CD4-positive, alpha-beta T cell treated with Interleukin-12 subunit alpha and Interleukin-12 subunit beta, for 1 hour (primary cell): Measurements from ENCODE around the gene SLBP.
"Not testable (repeated sequence)": the region's sequence is repeated elsewhere in the genome, so short reads cannot be mapped to it uniquely, and the experiment has no call there.

Source experiments
- DNase-seq: peaks from one replicate; pipeline ENCODE4 v3.0.0-alpha.2; 2020

SLBP gene

DNA sequence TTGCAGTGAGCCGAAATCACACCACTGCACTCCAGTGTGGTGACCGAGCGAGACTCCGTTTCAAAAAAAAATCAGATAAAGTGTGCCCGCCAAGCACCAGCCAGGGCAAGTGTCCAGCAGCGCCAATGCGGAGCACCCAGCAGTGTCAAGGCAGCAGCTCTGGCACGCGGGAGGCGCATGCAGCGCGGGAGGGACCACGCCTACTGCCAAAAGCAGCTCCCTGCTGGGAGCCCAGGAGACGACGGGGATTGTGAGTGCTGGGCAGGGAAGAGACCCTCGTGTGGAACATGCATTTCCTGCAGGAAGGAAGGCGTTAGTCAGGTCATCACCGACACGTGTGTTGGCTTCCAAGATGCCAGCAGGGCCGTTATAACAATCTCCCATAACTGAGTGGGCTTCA, 38.4 kb downstream of the SLBP start:
- DNase-seq, result no peak

DNA sequence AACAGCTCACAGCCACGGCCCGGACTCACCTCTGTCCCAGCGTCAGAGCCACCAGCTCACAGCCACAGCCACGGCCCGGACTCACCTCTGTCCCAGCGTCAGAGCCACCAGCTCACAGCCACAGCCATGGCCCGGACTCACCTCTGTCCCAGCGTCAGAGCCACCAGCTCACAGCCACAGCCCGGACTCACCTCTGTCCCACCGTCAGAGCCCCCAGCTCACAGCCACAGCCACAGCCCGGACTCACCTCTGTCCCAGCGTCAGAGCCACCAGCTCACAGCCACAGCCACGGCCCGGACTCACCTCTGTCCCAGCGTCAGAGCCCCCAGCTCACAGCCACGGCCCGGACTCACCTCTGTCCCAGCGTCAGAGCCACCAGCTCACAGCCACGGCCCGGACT, 41.1 kb downstream of the SLBP start:
- not testable (repeated sequence) for DNase-seq

DNA sequence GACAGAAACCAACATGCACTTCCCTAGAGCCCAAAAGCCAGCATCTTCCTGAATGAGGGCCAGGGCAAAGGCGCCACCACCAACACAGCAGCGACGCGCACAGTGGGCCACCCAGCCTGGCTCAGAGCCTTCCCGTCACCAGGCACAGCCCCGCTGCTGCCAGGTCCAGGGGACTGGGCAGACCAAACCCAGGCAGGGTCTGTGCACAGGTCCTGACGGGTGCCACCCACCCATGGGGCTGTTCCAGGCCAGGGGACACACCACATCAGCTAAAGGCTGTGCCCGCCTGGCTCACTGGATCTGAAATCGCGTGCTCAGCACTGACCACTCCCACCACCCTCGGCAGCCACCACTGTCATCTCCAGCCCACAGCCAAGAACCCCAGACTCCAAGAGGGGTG, 41.8 kb downstream of the SLBP start:
- DNase-seq, result no peak

DNA sequence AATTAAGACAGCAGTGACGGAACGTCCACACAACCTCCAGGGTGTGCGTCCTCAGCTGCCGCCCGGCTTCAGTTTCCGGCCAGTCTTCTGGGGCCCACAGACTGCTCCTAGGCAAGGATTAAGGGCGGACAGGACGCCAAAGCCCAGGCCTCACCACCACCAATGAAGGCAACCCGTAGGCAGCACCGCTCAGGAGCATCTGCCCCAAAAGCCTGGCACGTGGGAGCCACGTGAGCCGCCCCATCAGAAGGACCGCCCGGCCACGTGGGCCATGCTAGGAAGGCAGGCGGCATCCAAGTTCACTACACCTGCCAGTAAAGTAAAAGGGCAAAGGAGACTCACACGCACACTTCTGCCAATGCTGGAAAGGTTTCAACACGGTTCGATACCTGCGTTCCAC, 42.3 kb downstream of the SLBP start:
- no peak for DNase-seq

GRCh38 chr4:1669270-1669669, 42.8 kb downstream of the SLBP start:
- DNase-seq, result no peak

DNA sequence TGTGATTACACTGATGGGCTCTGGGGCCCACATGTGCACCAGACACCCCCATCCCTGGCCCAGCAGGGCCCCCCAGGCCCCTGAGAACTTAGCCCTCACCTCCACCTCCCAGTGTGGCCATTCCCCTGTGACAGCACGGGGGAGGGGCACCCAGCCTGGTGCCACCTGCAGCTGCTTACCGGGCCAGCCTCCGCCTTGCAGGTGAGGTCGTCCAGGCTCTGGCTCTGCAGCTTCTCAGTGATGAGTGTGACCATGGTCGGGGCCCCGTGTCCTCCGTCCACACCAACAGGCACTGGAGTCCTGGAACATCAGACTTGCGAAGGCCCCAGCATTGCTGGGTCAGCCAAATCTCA, 43.7 kb downstream of the SLBP start:
- no peak for DNase-seq

- no peak for DNase-seq
These were observed 44.8 kb downstream of the SLBP start for GRCh38 chr4:1667273-1667672.

DNA sequence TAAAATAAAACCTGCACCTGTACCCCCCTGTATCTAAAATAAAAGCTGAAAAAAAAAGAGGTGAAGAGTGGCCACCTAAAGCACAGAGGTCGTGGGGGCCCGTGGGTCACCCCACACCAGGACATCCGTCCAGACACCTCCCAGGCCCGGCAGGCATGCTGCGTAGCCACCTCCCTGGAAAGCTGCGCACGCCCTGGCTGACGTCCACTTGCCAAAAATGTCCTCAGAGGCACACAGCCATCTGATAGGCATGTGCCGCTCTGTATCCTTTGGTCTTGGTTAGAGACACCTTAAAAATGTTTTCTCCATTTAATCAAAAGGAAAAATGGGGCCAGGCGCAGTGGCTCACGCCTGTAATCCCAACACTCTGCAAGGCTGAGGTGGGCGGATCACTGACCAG, 45.7 kb downstream of the SLBP start:
- DNase-seq, result no peak

DNA sequence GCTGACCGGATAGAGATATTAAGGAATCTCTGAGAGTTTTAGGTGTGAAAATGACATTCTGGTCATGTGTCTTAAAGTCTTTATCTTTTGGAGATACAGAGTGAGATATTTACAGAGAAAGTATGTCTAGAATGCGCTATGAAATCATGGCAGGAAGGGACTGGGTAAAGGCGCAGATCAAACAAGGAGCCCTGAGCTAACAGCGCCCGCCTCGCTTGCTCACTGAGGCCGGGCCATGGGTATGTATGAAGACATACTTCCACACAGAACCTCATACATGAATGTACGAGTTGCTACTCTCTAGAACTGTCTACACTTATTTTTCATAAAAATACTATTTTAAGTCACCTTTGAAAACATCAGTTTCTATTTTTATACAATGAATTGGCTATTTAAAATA, 48.0 kb downstream of the SLBP start:
- no peak for DNase-seq

DNA sequence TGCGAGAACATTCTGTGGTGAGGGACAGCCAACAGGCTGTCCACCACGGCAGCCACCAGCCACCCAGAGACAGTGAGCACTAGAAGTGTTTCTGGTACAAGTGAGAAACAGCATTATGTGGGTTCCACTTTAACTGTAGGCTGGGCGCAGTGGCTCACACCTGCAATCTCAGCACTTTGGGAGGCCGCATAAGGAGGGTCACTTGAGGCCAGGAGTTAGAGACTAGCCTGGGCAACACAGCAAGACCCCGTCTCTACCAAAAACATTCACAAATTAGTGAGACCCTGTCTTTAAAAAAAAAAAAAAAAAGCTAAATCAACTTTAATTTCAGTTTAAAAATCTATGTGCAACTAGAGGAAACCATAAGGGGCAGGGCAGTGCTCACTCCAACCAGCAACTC, 48.6 kb downstream of the SLBP start:
- no peak for DNase-seq

GRCh38 chr4:1661695-1662094, 50.4 kb downstream of the SLBP start:
- no peak for DNase-seq

GRCh38 chr4:1660948-1661677, 51.0 kb downstream of the SLBP start:
- no peak for DNase-seq

GRCh38 chr4:1659104-1660043, 52.7 kb downstream of the SLBP start:
- no peak for DNase-seq

DNA sequence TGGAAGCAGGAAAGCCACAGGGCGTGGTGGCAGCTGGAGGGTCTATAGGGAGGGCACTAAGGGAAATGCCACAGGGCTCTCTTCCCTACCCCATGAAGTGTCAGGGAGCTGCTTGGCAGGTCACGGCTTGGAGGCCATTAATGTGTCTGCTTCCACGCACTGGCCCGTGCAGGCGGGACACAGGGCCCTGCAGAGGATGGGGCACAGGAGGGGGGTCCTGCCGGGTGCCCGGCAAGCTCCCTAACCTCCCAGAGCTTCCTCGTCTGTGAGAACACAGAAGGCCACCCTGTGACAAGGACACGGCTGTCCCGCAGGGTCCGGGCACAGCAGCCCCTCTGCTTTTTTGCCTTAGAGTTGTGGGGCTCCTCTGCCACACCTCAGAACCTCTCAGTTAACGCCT, 53.5 kb downstream of the SLBP start:
- DNase-seq, result no peak

- DNase-seq, result no peak
These were observed 54.0 kb downstream of the SLBP start for GRCh38 chr4:1658146-1658545.

GRCh38 chr4:1656986-1657385, 55.1 kb downstream of the SLBP start:
- no peak for DNase-seq

DNA sequence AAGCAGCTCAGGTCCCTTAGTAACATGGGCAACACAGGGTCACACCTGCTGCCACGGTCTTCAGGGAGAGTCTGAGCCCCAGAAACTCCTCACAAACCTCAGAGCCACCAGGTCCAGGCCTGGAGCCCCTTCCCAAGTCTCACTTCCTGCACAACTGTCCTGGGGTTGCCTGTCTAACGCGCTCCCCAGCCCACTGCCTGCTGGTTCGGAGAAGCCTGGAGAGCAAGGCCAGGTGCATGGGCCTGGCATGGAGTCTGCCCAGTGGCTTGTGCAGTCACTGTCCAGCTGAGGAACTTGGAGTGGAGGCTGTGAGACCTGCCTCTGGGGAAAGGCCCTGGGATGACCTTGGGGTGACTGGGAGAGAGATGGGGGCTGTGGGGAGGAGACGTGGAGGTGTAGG, 56.0 kb downstream of the SLBP start:
- DNase-seq, result no peak

DNA sequence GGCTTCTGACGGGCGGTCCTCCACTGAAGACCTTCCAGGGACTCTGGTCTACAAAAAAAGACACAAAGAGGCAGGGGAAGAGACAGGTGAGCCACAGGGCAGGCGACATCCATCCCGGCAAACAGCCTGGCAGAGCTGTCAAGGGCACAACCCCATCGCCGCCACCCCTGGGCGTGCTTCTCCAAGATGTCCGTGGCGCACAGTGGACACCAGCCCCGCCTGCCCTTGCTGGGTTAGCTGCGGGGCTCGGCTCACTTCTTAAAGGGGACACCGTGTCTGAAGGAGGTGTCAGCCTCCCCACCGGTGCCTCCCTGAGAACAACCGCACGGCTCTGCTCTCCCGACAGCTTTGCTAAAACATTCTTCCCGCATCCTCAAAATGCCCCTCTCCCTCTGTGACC, 56.4 kb downstream of the SLBP start:
- DNase-seq, result no peak

GRCh38 chr4:1655081-1655480, 57.0 kb downstream of the SLBP start:
- no peak for DNase-seq

- DNase-seq, result no peak
These were observed 57.7 kb downstream of the SLBP start for GRCh38 chr4:1654216-1654955.

DNA sequence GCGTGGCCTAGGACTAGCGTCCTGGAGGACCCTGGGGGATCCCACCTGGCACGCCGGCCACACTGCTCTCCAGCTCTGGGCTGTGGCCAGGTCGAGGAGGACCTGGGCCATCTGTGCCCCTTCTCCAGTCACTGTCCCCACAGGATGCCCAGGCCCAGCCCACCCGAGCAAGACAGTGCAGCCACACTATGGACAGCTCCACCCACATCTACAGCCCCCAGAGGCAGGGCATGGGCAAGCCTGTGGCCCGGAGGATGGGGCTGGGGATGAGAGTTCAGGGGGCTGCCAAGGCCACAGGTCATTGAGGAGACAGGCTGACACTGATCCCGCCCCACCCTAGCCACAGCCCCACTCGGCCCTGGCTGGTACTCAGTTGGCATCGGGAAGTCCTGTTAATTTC, 58.3 kb downstream of the SLBP start:
- DNase-seq, result no peak

DNA sequence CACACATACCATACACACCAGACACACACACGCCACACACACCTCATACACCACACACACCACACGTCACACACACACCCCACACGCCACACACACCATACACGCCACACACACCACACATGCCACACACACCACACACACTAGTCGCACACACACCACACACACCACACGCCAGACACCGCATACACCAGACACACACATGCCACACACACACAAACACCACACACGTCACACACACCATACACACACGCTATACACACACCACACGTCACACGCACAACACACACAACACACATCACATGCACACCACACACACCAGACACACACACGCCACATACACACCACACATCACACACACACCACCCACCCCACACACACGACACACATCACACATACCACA, 60.0 kb downstream of the SLBP start:
- DNase-seq, result no peak

DNA sequence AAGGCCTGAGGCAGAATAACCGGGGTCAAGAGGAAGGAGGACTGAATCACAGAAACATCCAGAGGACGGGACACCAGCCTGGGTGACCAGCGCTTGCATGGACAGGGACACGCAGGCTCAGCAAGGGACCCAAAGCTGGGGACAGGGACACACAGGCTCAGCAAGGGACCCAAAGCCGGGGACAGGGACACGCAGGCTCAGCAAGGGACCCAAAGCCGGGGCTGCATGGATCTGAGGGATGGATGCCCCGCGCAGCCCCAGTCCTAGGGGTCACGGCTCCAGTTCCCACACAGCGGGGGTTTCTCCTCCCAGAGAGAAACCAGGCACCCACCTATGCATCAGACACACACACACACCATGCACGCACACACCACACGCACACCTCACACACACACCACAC, 60.5 kb downstream of the SLBP start:
- DNase-seq, result no peak

GRCh38 chr4:1648962-1649361, 63.2 kb downstream of the SLBP start:
- no peak for DNase-seq
